NCI-H446 treated with DMSO at 0.1 percent for 48 hours (cell line): ENCODE measurements around the gene TRIM29.
"Not testable (repeated sequence)": the region's sequence is repeated elsewhere in the genome, so short reads cannot be mapped to it uniquely, and the experiment has no call there.

Experiments used
- DNase-seq: peaks from one replicate; lab custom pipeline; 2025; lab: John Stamatoyannopoulos, UW

Gene TRIM29, protein sequence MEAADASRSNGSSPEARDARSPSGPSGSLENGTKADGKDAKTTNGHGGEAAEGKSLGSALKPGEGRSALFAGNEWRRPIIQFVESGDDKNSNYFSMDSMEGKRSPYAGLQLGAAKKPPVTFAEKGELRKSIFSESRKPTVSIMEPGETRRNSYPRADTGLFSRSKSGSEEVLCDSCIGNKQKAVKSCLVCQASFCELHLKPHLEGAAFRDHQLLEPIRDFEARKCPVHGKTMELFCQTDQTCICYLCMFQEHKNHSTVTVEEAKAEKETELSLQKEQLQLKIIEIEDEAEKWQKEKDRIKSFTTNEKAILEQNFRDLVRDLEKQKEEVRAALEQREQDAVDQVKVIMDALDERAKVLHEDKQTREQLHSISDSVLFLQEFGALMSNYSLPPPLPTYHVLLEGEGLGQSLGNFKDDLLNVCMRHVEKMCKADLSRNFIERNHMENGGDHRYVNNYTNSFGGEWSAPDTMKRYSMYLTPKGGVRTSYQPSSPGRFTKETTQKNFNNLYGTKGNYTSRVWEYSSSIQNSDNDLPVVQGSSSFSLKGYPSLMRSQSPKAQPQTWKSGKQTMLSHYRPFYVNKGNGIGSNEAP

DNA sequence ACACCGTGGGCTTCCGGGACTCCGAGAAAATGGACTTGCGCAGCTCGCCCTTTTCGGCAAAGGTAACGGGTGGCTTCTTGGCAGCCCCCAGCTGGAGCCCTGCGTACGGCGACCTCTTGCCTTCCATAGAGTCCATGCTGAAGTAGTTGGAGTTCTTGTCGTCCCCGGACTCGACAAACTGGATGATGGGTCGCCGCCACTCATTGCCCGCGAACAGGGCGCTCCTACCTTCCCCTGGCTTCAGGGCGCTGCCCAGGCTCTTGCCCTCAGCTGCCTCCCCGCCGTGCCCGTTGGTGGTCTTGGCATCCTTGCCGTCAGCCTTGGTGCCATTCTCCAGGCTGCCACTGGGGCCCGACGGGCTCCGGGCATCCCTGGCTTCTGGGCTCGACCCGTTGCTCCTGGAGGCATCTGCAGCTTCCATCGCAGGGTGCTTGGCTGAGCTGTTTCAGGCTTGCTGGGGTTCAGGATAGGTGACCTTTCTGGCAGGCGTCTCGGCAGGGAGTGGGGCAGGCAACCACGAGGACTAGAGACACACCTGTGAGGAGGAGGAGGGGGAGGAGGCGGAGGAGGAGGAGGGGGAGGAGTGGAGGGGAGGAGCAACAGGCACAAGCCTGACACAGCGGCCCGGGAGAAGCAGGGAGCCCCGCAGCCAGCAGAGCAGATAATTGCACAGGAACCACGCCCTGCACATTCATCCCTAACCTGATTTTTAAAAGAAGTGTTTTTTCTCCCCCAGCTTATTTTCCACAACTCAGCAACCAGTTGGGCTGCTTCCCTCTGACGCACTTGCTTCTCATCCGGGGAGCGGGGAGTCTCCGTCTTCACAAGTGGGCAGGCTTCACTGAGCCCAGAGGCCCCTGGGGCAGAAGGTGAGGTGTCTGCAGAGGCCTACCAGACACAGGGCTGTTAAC is at the start of gene TRIM29:
TRIM29 (minus strand) TSS at position 503 of the 911 bp plus-strand sequence; CDS start at position 421, 82 bp downstream.
- no peak for DNase-seq

DNA sequence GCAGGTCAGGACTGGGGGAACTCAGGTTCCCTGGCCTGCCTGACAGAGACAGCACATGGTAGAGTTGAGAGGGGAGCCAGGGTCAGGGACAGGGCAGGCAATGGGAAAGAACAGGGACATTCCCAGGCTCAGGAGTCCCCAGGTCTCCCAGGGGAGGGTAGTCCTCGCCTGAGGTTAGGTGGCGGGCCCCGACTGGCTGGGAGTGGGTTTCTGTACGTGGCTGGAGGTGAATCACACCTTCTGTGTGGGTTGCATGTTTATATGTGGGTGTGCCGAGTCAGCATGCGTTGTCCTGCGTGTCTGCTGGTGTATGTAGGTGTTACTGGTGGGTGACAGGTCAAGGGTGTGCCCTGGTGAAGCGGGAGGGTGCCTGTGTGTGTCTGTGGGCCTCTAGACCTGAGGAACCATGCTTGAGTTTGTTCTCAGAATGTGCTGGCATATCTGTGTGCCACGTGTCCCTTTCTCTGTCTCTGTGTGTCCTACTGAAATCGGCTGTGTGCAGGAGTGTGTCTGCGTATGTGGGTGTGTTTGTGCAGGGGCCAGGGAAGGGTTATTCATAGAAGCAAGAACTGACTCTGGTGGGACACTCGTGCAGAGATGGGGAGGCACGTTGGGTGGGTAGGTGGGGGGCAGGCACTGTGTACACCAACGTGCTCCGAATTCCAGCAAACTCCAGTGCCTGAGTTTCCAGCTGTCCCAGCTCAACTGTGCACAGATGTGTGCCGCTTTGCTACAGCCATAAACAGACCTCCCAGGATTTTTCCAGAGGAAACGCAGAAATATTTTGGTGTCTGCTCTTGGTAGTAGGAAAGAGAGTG is 49.1 kb upstream of the TRIM29 start:
- no peak for DNase-seq

DNA sequence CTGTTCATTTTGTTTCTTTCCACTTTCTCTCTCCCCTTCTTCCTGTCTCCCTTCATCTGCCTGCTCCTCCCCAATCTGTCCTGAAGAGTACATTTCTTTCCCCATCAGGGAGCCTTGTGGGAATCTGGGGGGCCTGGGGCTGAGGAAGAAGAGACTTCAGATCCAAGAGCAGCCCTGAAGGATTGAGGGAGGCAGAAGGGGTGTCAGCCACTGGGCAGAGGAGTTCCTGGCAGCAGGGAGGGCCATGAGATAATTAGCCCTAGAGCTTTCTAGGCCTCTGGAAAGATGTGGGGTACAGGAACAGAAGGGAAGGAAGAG is 48.5 kb upstream of the TRIM29 start:
- no peak for DNase-seq

DNA sequence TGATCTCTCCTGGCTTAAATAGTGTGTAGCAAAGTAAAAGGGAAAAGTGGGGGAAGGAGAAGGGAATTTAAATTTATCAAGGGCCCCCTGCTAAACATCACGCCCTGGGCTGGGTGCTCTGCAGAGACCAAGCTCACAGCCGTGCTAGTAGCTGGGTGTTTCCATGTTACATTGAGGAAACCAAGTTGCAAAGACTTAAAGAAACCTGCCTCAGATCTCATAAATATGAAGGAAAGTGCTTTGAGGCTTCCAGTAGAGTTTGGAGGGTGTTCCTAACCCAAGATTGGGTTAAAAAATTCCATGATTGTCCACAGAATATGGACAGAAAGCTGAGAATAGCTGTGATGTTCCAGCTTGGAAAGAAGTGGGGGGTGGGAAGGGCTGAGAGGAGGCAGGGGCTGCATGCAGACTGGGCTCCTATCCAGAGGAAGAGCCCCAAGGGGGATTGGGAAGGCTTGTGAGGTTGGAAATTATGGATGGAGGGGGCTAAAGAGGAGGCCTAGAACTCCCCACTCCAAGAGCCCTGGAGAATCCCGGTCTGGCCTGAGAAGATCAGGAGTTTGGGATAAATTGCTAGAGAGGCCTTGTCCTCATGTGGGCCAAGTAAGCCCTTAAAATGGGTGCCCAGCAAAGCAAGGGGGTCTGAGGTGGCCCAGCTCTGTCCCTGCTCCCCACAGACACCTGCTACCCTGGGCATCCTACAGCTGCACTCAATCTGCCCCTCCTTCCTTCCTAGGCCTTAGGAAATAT is 48.0 kb upstream of the TRIM29 start:
- DNase-seq: no peak

DNA sequence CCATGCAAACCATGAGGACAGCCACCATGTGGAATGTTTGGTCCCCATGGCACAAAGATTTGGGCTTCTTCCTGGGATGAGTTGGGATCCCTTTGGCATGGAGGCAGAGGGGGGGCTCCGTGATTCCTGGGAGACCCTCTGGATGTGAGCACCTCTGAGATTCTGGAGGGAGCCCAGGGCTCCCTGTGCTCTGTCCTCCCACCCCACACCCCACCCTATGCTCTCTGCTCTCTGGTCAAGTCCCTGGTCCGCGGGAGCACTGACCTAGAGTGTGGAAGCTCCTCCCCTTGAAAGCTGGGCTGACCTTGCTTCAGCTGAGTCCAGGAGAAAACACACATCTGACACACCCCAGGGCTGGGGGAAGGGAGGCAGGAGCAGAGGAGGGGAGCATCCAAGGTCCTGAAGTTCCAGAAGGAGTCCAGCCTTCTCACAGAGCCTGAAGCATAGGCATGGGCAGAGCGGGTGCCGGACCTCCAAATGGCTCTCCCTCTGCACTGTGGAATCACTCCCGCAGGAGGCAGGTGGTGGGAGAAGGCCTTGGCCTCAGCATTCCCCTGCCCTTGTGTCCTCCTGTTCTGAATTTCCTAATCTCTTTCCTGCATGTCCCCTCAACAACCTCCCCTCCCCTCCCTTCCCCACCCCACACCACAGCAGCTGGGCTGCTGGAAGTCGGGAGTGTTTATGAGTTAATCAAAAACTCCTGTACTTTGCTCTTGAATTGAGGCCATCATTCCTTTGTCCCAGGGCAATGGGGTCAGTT is 47.2 kb upstream of the TRIM29 start:
- DNase-seq: no peak

DNA sequence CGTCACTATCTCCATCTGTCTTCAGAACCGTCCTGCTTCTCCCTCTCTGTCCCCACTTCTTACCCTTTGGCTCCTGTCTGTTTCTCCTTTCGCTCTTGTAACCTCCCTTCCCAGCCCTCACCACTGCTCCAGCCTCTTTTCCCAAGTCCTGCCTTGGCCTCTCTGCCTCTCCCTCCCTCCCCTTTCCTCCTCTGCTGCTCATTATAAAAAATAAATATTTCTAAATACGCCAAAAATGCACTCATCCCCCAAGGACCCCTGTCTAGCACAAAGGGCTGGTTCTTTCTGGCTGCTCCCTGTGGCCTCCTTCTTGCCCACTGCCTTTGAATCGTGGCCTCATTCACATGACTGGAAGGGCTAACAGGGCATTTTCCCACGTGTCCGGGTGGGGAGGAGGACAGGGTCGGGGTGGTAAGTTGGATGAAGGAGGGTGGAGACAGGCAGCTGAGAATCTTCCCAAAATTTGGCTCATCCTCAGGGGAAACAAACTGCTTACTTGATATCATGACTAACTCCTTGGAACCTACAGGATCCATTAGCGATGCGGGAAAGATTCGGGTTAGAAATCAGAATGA is 46.5 kb upstream of the TRIM29 start:
- DNase-seq: no peak

DNA sequence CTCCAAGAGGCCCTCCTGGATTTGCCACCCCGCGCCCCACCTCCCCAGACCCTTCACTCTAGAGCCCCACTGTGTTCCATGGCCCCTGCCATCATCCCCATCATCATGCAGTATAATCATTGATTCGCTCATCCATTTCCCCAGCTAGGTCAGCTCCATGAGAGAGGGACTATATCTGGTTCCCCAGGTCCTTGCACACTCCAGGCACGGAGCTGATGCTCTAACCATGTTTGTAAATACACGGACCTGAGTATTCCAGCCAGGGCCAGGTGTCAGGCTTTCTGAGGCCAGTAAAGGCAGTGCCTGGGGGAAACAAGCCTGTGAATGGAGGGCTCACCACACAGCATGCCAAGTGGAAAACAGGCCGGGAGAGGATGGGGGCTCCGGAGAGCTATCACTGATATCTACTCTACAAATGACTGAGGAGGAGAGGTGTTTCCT is 45.8 kb upstream of the TRIM29 start:
- no peak for DNase-seq

DNA sequence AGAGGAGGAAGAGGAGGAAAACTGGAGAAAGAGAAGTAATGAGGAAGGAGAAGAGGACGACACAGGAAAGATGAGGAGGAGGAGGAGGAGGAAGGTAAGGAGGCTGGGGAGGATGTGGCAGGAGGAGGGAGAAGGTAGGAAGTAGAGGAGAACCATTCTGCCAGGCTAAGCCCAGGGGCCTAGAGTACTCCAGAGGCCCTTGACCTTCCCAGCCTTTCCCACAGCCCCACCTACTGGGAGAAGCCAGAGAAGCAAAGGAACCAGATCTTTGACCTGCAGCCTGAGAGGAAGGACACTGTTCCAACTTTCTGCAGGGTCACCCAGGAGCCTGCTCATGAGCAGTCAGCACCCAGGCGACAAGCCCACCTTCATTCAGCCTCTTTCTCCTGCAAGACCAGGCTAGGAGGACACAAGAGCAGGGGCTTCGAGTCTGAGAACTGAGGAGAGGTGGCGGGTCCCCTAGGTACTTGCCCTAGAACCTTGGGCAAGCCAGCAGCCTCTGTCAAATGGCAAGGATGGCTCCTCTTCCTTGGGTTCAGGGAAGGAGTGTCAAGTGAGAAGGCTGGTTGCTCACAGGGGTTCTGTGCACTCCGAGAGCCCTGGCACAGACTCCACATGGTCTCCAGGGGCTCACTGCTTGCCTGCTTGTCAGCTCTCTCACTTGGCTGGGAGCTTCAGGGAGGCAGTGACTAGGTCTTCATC is 45.0 kb upstream of the TRIM29 start:
- no peak for DNase-seq

DNA sequence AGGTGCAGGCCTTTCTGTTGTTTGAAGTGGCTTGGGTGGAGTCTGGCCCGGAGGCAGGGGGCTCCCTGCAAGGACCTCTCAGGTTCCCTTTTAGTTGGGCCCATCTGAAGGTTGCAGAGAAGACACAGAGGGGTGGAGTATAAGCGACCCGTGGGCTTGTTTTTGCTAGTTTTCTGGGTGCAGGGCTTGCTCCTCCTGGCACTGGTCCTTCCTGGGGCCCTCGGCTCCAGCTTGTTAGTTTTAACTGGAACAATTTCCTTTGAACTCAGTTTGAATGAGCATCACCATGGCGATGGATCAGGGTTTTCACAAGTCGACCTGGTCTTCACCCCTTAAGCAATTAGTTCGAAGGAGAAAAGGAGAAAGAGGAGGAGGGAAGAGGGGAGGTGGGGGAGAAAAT is 44.5 kb upstream of the TRIM29 start:
- DNase-seq: no peak

DNA sequence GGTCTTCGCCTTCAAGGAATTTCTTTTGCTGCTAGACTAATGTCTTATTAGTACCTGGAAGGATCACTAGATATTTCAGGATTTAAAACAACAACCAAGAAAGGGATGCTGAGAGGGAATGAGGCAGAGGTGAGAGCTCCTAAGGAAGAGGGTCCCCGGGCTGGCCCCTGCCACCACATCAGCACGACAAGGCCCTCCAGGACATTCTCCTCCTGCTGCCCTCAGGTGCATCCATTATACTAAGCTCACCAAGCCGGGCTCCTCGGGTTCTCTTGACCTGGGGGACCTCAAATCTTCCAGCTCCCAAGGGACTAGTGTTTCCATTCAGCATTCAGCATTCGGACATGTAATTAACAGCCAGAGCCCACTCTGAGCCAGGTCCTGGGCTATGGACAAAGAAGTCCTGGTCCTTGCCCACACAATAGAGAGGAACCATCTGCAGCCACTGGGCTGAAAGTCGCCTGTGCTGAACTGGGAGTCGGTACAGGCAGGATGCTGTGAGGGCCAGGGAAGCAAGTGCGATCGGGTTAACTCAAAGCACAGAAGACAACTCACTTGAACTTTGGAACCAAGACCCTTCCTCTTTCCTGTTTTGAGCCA is 43.6 kb upstream of the TRIM29 start:
- DNase-seq: no peak

DNA sequence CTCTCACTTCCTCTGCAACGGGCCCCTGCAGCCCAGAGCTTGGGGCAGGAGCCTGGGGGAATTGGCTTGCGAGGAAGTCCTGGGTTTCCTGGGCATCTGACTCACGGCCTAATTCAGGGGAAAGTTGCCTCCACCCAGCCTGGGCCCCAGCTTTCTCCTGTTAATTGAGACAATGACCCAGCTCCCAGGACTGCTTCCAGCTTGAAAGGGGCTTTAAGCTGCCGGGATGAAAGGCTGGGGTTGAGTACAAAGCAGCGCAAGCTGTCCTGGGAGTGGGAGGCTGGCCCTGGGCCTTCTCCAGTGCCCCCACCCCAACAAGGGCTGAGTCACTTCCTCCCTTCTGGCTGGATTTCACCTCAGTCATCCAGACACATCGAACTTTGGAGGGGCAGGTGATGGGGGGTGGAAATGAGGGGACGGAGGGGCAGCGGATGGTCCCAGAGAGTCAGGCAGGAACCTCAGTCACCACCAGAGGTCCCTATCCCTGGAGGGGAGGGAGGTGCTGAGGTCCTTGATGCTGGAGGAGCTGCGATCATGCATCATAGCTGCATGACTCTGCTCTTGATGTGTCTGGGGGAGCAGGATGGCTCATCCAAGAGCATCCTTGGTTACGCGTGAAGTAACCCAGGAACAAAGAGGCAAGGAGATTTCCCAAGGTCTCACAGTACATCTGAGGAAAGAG is 42.8 kb upstream of the TRIM29 start:
- DNase-seq: no peak

DNA sequence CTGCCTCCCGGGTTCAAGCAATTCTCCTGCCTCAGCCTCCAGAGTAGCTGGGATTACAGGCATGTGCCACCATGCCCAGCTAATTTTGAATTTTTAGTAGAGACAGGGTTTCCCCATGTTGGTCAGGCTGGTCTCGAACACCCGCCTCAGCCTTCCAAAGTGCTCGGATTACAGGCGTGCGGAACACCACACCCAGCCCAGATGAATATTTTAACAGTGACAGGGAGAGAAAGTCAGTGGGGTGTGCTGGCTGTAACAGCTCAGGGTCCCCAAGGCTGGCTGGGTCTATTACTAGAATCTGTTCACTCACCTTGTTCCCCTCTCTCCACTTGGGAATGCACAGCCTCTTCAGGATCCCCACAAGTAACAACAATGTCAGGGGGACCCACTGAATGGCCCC is 42.1 kb upstream of the TRIM29 start:
- not testable (repeated sequence) for DNase-seq

DNA sequence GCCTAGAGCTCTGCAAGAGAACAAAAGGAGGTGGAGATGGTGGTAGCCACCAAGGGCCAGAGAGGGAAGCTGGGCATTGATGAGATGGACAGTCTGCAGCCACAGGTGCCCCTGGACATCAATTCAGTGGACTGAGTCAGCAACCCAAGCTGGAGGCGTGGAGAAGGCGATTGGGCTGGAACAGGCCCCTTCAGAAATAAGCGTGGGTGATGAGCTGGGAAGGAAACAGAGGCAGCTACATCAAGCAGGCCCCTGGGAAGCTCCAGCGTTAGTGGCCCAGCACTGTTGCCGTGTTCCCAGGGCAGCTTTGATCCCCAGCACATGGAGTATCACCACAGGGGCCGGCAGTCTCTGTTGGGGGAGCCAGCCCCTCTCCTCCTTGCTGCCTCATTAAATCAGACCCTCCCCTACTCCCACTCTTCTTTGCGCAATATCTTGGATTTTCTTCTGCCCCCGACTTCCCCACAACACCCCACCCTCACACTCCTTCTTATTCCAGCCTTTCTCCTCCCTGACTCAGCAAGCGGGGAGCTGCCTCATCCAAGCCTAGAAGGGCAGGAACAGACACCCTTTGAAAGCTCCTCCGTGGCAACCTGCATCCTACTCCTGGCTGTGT is 41.3 kb upstream of the TRIM29 start:
- no peak for DNase-seq

DNA sequence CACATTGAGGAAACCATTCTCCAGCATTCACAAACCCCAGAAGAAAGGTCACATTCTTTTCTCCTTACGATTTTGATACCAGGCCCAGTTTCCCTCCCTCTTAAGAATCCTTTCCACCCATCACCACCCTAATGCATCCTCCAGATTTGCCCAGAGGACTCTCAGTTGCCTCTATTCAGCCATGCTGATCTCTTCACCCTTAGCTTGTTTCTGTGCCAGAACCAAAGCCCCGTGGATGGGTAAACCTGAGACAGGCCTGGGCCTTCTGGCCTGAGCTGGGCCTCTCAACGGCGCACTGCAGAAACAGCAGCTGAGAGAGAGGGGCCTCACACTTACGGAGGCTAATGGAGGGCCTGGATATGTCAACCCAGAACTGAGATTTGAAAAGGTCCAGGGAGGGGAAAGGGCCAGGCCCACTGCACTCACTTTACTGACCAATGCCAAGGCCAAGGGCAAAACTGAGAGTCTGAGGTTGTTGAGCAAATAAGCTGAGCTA is 40.7 kb upstream of the TRIM29 start:
- DNase-seq: no peak

DNA sequence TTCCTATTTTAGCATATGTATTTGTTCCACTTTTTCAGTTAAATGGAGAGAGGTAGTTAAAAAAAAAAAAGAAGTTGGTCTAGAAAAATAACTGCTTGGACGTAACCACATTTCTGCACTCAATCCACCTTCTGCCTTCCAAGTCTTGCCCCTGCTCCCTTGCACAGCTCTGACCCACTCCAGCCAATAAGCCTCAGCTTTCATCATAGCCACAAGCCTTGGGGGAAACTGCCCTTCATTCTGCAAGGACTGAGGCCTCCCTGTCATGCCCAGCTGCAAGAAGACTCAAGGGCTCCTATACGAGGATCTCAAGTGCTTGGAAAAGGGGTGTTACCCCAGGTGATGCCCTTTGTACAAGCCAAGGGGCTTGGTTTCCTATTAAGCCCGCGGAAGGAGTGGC is 37.0 kb upstream of the TRIM29 start:
- DNase-seq: no peak

DNA sequence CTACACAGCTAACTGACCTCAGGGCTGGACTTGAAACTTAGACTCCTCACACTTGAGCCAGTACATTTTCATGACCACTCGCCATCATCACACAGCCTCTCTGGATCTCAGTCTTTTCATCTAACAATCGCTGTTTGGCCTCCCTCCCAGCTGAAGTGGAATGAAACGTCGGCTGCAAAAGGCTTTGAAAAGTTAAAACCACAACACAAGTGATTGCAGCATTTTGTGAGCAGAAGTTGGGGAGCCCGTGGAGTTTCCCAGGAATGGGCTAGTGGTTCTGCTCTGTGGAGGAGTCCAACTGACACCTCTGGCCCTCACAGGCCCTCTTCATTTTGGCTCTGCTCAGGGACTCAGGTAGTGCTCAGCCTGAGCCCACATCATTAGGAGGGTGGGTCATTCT is 35.9 kb upstream of the TRIM29 start:
- no peak for DNase-seq

DNA sequence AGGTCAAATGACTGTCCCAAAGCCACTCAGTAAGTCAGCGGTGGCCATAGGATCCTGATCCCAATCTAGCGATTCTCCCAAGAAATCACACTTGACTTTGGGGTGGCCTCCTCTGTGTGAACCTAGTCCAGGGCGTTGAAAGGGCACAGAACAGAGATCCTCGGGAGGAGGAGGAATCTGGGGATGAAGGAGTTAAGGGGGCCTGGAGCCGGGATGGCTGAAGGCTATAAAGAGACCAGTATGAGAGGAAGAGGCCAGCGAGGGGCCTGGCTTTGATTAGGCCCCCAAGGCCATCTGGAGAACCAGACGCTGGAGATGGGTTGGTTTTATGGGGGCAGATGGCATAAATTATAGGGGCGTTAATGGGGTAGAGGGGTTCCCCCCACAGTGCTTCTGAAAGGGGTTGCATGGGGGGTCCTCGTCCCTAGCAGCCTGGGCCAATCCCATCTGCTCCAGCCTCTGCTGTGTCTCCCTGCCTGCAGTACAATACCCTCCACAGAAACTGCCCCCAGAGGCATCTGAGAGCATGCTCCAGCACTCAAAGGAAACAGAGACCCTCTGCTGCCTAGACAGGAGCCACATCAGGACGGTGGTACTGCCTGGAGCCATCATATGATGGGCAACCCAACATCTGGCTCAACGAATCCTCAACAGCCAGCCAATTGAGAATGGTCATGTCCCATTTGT is 35.2 kb upstream of the TRIM29 start:
- DNase-seq: no peak
